HEK293T (cell line): ENCODE data around the gene BCO2.

Source experiments
- ELF4 ChIP-seq: fragments of 450-650 bp; IDR thresholded peaks from 2 replicates; pipeline ENCODE4 v1.6.1; 2017; ENCODE audit warnings: antibody characterized with exemption
- FOXM1 ChIP-seq: fragments of 450-650 bp; IDR thresholded peaks from 2 replicates; pipeline ENCODE4 v1.6.1; 2017; ENCODE audit warnings: mild to moderate bottlenecking, borderline replicate concordance
- L3MBTL2 ChIP-seq: fragments of 450-650 bp; conservative IDR thresholded peaks from 2 replicates; pipeline ENCODE4 v1.6.1; 2016; ENCODE audit warnings: mild to moderate bottlenecking
- NFRKB ChIP-seq: fragments of 450-650 bp; IDR thresholded peaks from 2 replicates; pipeline ENCODE4 v1.6.1; 2016; ENCODE audit warnings: mild to moderate bottlenecking, moderate library complexity
- SUZ12 ChIP-seq: fragments of 450-650 bp; IDR thresholded peaks from 2 replicates; pipeline ENCODE4 v1.6.1; 2016; ENCODE audit warnings: mild to moderate bottlenecking

- no peak for TF ChIP-seq ELF4
- TF ChIP-seq NFRKB, result no peak
- no peak for TF ChIP-seq FOXM1
- TF ChIP-seq L3MBTL2, result no peak
- no peak for TF ChIP-seq SUZ12
These were observed 72.9 kb downstream of the BCO2 start for GRCh38 chr11:112248201-112248600.
